Stimulated activated CD8-positive, alpha-beta memory T cell treated with anti-CD3 and anti-CD28 coated beads, Interleukin-7, amount 100 ng/mL, for 24 hours (primary cell): Measurements from ENCODE around the gene DNAH17.

Experiments used
- DNase-seq: peaks from one replicate; pipeline ENCODE4 v3.0.0-alpha.2; 2020; ENCODE audit warnings: low read depth

The DNAH17 gene

GRCh38 chr17:78449983-78450595 lies 127.1 kb downstream of the DNAH17 start:
- no peak for DNase-seq

DNA sequence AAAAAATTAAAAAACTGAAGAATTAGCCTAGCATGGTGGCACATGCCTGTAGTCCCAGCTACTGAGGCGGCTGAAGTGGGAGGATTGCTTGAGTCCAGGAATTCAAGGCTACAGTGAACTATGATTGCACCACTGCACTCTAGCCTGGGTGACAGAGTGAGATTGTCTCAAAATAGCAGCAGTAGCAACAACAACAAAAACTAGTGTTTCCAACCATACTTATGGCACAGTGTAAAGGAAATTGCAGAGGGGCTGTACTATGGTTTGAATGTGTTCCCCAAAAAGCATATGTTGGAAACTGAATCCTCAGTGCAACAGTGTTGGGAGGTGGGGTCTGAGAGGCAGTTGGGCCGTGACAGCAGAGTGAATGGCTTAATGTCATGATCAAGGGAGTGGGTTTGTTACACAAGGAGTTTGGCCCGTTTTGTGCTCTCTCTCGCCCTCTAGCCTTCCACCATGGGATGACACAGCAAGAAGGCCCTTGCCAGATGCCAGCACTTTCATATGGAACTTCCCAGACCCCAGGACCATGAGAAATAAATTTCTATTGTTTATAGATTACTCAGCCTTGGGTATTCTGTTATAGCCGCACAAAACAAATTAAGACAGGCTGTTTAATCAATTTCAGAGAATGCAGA lies 128.7 kb downstream of the DNAH17 start:
- no peak for DNase-seq

DNA sequence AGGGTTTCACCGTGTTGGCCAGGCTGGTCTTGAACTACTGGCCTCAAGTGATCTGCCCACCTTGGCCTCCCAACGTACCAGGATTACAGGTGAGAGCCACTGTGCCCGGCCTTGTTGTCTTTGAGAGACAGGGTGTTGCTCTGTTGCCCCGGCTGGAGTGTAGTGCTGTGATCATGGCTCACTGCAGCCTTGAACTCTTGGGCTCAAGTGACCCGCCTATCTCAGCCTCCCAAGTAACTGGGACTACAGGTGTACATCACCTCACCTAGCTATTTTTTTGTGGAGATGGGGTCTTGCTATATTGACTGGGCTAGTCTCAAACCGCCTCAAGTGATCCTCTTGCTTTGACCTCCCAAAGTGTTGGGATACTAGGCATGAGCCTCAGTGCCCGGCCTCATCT lies 130.4 kb downstream of the DNAH17 start:
- DNase-seq, result no peak

DNA sequence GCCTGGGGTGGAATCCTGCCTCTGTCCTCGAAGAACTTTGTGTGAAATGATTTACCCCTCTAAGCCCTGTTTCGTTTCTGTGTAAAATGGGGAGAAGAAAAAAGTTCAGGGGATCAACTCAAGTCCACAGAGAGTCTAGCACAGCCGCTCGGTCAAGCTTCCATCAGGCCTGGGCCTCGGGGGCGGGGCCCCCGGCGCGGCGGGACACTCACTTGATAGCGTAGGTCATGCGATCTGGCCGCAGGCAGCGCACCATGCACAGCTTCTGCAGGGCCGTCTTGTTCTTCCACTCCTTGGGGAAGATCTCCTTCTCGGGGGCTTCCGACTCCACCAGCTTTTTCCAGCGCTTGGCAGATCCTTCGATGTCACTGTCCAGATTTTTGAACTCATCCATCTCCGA lies 132.8 kb downstream of the DNAH17 start:
- no peak for DNase-seq

DNA sequence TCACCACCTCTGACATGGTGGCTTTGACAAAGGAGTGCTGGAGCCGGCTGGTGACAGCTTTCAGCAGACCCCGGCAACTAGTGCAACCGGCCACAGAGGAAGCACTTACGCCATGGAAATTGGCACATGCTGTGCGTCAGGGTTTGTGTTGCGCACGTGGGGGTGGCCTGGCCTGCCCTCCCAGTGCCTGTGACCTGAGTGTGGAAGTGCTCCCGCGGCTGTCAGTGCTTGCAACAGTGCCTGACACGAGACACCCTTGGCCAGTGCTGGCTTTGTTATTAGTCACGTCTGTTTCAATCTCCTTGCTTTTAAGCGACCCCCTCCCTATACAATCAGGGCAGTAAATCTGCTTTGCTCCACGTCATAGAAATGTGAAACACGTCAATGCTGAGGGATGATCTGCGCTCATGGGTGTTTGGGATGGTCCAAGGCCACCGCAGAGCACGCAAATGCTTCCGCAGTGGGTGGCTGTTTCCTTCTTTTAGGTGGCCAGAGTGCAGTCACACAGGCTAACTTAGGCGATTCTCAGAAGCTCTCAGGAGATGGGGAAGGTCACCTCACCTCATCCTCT lies 134.5 kb downstream of the DNAH17 start:
- DNase-seq, result no peak

DNA sequence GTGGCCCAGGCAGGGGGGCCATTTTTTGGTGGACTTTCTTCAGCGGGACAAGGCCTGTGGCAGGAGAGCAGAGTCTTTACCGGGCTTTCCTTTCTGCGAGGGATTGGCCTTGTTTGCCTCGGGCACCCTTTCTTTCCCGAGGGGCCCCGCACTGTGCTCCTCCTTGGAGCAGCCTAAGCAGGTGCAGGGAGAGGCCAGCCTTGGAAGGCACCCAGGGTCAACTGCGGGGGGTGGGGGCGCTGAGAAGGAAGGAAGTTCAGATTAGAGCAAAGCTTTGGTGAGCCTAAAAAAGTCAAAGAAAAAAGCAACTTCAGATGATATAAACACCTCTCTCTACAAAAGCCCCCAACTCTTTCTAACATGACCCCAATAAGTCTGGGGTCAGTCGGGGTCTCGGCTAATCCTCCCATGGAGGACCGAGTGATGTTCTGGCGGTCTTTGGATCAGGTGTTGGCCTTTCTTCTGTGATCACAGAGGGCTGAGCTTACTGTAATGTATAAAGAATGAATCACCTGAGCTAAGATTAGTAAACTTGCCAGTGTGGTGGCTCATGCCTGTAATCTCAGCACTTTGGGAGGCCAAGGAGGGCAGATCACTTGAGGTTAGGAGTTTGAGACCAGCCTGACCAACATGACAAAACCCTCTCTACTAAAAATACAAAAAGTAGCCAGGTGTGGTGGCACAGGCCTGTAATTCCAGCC lies 135.8 kb downstream of the DNAH17 start:
- no peak for DNase-seq

DNA sequence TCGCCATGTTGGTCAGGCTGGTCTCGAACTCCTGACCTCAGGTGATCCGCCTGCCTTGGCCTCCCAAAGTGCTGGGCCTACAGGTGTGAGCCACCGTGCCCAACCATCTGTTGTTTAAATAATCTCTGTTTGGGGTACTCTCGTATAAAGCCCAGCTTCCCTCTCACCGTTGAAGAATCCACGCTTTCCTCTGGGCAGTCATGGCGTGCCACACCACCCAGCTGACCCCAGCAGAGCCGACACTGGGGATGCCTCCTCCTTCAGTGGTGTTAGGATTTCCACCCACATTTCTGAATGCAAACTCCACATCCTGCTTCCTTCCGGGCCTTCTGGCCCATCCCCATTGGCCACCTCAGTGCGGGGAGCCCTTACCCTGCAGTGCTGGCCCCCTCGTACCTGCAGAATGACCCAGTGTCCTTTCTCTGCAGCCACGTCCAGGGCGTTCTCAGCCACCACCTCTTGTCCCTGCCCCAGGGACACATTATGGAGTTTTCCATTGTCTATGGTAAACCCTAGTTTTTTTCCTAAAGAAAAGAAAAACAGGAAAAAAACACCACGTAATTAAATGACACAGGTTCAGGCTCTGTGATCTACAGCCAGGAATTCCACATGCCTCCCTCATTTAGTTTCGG lies 138.4 kb downstream of the DNAH17 start:
- DNase-seq, result no peak

GRCh38 chr17:78438271-78438691 lies 138.9 kb downstream of the DNAH17 start:
- DNase-seq, result no peak

DNA sequence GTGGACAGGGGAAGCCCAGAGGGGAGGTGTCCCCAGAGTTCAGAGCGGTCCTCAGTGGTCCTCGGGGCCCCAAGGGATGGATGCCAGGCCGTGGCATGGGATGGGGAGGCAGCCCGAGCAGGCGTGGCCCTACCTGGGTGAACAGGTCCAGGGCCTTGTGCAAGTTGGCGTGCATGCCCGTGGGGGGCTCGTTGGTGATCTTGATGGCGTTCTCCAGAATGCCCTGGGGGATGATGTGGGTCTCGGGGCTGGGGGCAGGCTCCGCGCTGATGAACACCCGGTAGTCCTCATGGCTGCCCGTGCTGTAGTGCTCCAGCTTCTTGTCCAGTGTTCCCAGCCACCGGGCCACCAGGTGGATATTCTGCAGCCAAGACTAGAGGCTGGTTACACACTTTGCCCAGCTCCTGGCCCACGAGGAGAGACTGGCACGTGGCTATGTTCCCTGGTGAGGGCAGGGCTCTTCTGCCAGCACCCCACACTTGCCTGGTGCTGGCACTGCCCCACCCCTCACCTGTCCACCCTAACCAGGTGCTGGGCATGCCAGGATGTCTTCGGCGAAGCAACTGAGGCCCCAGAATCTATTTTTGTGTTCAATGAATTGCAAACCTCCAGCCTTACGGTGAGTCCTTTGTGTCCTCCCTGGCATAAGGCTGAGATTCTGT lies 139.6 kb downstream of the DNAH17 start:
- no peak for DNase-seq

GRCh38 chr17:78435330-78436005 lies 141.7 kb downstream of the DNAH17 start:
- no peak for DNase-seq

- no peak for DNase-seq
These were observed 142.5 kb downstream of the DNAH17 start for GRCh38 chr17:78434455-78435329.

DNA sequence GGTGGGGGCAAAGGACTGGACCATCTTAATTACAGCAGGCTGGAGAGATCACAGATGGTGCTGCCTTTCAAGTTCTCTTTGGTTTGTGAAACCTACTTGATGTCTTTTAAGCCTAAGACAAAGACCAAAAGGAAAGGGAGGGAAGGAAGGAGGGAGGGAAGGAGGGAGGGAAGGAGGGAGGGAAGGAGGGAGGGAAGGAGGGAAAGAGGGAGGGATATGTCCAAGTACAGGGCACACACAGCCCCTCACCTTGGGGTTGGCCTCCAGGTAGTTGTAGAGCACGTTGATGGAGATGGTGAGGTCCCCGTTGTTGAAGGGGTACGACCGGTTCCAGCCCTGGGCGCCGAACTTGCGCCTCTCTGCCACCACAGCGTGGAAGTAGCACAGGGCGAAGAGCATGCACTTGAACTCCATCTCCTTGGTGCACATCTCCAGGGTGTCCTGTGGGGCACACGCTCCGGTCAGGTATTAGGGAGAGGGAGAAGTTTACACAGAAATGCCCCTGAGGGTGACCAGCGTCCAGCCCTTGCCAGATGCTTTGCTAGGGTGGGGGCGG lies 143.3 kb downstream of the DNAH17 start:
- DNase-seq, result no peak

DNA sequence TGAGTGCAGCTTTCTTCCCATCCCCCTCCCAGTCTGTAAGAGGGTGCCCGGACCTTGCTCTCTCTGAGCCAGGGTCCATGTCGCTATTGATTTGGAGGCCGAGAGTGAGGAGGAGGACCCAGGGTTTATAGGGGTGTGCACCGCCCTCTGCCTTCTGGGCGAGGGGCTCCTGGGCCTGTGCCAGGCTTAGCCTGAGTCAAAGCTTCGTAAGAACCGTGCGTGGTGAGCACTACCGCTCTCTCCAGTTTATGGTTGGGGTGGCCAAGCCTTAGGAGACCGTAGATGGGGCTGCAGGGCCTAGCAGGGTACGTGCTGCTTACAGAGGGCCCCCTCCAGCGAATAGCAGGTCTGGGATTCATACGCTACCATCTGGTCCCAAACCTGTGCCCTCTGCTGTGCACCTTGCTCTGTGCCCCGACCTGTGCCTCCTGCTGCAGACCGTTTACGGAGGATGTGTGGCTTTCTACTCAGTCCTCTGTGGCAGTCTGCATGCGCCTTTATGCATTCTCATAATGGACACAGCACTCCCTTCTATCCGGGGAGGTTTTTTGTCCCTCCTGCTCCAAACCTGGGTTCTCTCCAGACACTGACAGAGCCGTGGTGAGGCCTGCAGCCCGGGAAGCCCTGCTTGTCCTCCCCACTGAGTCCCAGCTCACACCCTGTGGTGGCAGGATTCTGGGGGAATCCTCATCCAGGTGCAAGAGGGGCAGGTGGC lies 144.0 kb downstream of the DNAH17 start:
- DNase-seq, result no peak

DNA sequence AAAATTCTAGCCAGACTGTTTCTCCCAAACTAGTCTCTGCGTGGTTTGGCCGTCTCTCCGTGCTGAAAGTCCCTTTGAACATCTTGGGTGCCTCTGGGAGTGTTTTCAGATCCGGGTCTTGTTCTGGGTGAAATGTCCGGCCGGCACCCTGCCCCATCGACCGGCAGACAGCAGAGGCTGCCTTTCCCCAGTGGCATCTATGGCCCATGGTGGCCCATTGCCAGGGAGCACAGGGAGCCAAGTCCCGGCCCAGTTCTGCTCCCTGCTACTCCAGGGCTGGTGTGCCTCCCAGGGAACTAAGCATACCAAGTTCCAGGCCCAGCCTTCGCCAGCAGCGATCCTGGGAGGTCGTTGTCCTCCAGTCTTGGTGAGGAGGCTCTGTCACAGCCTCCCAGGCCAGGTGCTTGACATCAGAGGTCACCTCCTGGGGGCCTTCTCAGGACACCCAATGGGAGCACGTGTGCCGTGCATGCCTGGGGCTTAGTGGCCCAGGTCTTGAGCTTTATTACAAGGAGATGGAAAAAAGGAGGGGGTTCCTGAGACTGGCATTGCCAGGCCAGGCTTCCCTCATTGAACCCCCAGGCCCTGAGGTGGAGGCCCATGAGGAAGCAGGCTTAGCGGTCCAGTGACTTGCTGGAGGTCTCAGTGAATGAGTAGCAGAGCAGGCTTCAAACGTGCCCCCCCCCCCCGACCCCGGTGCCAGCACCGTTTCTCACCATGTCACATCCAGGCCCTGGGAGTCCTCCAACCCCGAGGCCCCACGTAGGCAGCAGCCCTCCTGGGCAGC lies 144.8 kb downstream of the DNAH17 start:
- no peak for DNase-seq

GRCh38 chr17:78431692-78431958 lies 145.6 kb downstream of the DNAH17 start:
- no peak for DNase-seq

DNA sequence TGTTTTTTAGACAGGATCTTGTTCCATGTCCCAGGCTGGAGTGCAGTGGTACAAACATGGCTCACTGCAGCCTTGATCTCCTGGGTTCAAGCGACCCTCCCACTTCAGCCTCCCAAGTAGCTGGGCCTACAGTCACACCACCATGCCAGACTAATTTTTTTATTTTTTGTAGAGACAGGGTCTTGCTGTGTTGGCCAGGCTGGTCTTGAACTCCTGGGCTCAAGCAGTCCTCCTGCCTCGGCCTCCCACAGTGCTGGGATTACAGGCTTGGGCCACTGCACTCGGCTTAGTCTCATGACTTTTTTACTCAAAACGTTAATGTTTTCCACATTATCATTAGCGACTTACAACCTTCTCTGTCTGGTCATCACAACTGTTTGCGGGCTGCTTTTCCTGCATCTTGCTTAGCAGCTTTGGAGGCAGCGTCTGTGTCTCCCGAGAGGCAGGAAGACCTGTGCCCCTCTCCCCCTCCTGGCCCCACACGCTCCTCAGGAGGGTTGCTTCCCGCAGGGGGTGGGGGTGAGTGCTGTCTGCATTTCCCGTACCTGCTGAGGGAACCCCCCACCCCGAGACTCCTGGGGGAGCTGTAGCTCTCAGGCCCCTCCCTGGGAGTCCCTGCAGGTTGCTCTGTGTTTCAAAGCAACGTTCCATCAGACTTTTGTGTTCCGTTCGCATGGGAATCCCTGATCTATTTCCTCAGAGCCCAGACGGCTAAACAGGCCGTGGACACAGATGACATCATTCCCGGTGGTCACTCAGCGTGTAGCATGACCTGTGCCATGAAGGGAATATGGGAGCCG lies 146.1 kb downstream of the DNAH17 start:
- DNase-seq, result no peak

DNA sequence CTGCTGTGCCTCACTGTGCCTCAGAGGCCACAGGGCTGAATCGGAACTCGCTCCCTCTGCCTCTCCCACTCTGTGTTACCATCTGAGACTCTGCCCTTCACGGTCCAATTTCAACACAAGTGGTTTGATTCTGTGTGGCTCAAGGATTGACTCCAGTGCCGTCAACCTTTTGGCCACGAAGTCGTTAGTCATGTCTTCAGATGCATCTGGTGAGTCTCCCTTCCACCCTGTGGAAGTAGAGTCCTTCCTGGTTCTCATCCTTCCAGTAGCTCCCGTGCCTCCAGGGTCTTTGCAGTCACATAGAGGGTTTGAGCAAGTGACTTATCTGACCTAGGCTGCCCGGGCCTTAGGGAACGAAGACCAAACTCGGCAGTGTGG lies 147.6 kb downstream of the DNAH17 start:
- no peak for DNase-seq
